Large intestine (tissue), 3 donors: ENCODE measurements around the gene MFGE8. TPM values are rescaled to one million over a fixed set of nuclear protein-coding genes. Genes with fewer than 3 reads are reported as not detected.

Experiments
- DNase-seq, 2 donors: peaks; one replicate each; pipeline versions ENCODE4 v3.0.0 to v3.0.0-alpha.2; 2013
- H3K27ac ChIP-seq: one replicate; pipeline ENCODE4 v1.5.1; 2013; ENCODE audit warnings: low read length
- H3K27me3 ChIP-seq: 2 replicates; pipeline ENCODE4 v1.6.1; 2013; ENCODE audit warnings: low read length; ENCODE audit not compliant: control insufficient read depth, insufficient read depth
- H3K36me3 ChIP-seq: 2 replicates; pipeline ENCODE4 v1.6.1; 2013; ENCODE audit warnings: low read length; ENCODE audit not compliant: control insufficient read depth, insufficient read depth
- H3K4me1 ChIP-seq: one replicate; pipeline ENCODE4 v1.6.1; 2013; ENCODE audit warnings: low read length; ENCODE audit not compliant: control insufficient read depth, insufficient read depth
- H3K4me3 ChIP-seq: one replicate; pipeline ENCODE4 v1.5.1; 2013; ENCODE audit warnings: low read length
- H3K9me3 ChIP-seq: one replicate; pipeline ENCODE4 v1.6.1; 2013; ENCODE audit warnings: mild to moderate bottlenecking, low read depth, low read length, moderate library complexity; ENCODE audit not compliant: control insufficient read depth
- WGBS: methylation state at CpG from one replicate; pipeline ENCODE4 v1.1.5; 2013; ENCODE audit warnings: low lambda C conversion rate; ENCODE audit not compliant: insufficient coverage; 5-methylcytosine and 5-hydroxymethylcytosine counted together
- polyA plus RNA-seq: library from polyadenylated mRNA; unstranded; fragments of 120-200 nt; gene quantifications from one replicate; pipeline ENCODE4 v1.2.1, GENCODE V29; 2013

Gene MFGE8
- polyA plus RNA-seq, 1 donor: 36.7 TPM

DNA sequence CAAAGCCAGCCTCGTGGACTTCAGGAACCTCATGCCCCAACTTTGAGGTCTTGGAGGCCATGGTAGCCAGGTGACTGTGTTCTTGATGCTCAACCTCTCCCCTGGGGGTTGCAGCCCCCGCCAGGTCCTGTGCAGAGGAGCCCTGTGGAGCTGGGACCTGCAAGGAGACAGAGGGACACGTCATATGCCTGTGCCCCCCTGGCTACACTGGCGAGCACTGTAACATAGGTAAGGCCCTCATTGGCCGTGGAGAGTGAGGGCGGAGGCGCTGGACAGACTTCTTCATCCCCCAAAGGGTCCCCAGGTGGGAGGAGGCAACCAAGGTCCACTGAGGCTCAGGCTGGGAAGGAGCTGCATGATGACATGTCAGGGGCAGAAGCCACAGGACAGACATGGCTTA is 53.0 kb downstream of the MFGE8 start:
- Histone ChIP-seq H3K27me3 (no peaks in the 10 kb centered on the region), H3K36me3 (no peaks in the 10 kb centered on the region), H3K4me3 (no peak overlapping the region), H3K9me3 (no peaks in the 10 kb centered on the region), H3K4me1 (no peaks in the 10 kb centered on the region), H3K27ac (no peak overlapping the region)
- no peak for DNase-seq
- no CpG with 5 or more reads among the region's 7 CpGs for WGBS

DNA sequence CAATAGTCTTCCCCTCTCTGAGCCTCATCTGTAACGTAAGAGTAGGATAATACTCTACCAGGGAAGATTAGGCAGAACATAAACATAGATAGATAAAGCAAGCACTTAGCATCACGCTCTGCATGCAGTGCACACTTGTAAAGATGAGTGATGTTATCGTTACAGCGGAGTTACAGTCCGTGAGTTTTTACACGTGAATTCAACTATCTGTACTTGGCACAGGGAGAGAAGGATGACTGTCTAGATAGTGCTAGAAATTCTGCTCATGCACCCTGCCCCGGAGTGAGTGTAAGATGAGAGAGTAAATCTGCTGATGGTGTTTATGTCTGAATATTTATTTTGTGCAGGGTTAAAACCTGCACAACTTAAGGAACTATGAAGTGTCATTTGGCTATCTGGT is 53.6 kb downstream of the MFGE8 start:
- WGBS: no CpG with 5 or more reads among the region's 7 CpGs
- Histone ChIP-seq H3K4me1 (no peaks in the 10 kb centered on the region), H3K4me3 (no peak overlapping the region), H3K36me3 (no peaks in the 10 kb centered on the region), H3K27ac (no peak overlapping the region), H3K9me3 (no peaks in the 10 kb centered on the region), H3K27me3 (no peaks in the 10 kb centered on the region)
- DNase-seq: no peak

DNA sequence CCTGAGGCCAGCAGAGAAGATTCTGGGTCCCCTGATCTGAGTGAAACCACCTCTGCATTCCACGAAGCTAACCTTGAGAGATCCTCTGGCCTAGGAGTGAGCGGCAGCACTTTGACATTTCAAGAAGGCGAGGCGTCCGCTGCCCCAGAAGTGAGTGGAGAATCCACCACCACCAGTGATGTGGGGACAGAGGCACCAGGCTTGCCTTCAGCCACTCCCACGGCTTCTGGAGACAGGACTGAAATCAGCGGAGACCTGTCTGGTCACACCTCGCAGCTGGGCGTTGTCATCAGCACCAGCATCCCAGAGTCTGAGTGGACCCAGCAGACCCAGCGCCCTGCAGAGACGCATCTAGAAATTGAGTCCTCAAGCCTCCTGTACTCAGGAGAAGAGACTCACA is 54.2 kb downstream of the MFGE8 start:
- whole genome bisulfite sequencing: no CpG with 5 or more reads among the region's 11 CpGs
- Histone ChIP-seq H3K27me3 (no peaks in the 10 kb centered on the region), H3K4me1 (no peaks in the 10 kb centered on the region), H3K36me3 (no peaks in the 10 kb centered on the region), H3K4me3 (no peak overlapping the region), H3K9me3 (no peaks in the 10 kb centered on the region), H3K27ac (no peak overlapping the region)
- no peak for DNase-seq

DNA sequence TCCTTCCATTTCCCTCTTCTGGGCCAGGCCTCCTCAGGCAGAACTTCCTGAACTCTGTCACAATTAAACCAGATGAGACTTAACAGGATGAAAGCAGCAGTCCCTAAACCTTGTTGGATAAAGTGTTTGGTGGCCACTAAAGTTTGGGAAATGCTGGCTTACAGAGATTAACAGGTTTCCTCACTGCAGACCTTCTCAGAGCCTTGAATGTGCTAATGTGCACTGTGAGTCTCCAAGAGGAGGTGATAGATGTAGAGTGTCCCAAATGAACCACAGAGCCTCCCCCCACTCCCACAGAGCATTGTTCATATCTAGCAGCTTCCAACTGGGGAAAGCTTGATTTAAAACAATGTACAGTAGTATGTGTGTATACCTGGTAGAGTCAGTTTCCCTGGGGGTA is 60.7 kb downstream of the MFGE8 start:
- Histone ChIP-seq H3K4me3 (no peak overlapping the region), H3K27ac (no peak overlapping the region), H3K27me3 (no peaks in the 10 kb centered on the region), H3K9me3 (no peaks in the 10 kb centered on the region), H3K4me1 (no peaks in the 10 kb centered on the region), H3K36me3 (no peaks in the 10 kb centered on the region)
- DNase-seq: no peak

DNA sequence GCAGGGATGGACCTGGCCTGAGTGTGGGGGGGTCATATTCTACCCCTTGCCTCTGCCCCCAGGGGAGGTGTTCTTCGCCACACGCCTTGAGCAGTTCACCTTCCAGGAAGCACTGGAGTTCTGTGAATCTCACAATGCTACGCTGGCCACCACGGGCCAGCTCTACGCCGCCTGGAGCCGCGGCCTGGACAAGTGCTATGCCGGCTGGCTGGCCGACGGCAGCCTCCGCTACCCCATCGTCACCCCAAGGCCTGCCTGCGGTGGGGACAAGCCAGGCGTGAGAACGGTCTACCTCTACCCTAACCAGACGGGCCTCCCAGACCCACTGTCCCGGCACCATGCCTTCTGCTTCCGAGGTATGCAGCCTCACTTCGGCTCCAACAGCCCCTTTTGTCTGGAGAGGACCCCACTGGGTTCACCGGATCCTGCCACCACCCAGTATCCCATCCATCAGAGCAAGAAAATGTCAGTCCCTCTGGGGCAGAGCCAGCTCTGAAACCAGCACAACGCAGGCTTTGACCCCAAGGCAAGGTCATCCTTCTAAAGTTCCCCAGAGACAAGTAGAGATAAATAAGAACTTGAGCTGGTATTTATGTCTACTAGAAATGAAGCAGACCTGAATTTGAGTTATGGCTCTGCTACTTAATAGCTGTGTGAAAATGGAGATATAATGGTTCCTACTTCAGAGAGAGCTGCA is 63.7 kb downstream of the MFGE8 start:
- H3K27me3 ChIP-seq: no peaks in the 10 kb centered on the region
- H3K4me3 ChIP-seq: no peak overlapping the region
- H3K4me1 ChIP-seq: no peaks in the 10 kb centered on the region
- no peaks in the 10 kb centered on the region for H3K36me3 ChIP-seq
- no peak for DNase-seq
- no CpG with 5 or more reads among the region's 22 CpGs for WGBS
- no peak overlapping the region for H3K27ac ChIP-seq
- no peaks in the 10 kb centered on the region for H3K9me3 ChIP-seq

Other genes with a start within 250 kb of the MFGE8 start
- 0.16 TPM for gene ACAN, start 109.9 kb downstream of the MFGE8 start, polyA plus RNA-seq
- gene HAPLN3, start 17.8 kb downstream of the MFGE8 start, polyA plus RNA-seq: 2.8 TPM
- 58.1 TPM for gene ABHD2, start 175.1 kb upstream of the MFGE8 start, polyA plus RNA-seq